ENCODE results near the gene SNAPC5.

SNAPC5 gene

GRCh38 chr15:66452971-66453580 lies 44.5 kb downstream of the SNAPC5 start:
- no peaks in the 10 kb centered on the region for H3K27me3 ChIP-seq (ENCODE audit: low read depth, low read length)
- H3K4me3 ChIP-seq (ENCODE audit: low read depth in 1 of 2, low read length in 2 of 2) = no peak overlapping the region
- no peaks in the 10 kb centered on the region for H3K4me1 ChIP-seq (ENCODE audit: control insufficient read depth in 1 of 2, insufficient read depth in 2 of 2, low read length in 2 of 2)
- H3K27ac ChIP-seq (ENCODE audit: low read length) = no peak overlapping the region
- peaks cover 0 to 4% of the 10 kb centered on the region in 2 donors for H3K36me3 ChIP-seq (ENCODE audit: control insufficient read depth in 1 of 2, insufficient read depth in 2 of 2, low read length in 2 of 2)
- no peaks in the 10 kb centered on the region for H3K9me3 ChIP-seq (ENCODE audit: control insufficient read depth in 1 of 2, low read length in 2 of 2)

DNA sequence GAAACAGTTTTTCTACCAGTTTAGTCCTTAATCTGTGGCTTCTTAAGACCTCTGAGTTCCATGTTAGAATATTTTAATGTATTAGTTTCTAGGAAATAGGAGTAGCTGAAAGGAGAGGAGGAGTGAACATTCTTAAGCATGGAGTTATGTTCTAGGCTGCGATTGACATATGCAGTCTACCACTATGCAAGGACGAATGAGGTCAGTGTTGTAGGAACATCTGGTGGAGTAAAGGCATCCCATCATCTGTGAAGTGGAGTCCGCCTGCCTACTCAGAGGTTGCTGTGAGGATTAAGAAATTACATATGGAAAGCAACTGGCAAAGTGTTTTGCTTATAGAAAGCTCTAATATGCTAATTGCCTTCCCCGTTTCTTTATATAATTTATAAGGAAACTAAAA lies 45.1 kb downstream of the SNAPC5 start:
- Histone ChIP-seq H3K36me3 (ENCODE audit: control insufficient read depth in 1 of 2, insufficient read depth in 2 of 2, low read length in 2 of 2) (peaks cover 0 to 4% of the 10 kb centered on the region in 2 donors), H3K4me1 (ENCODE audit: control insufficient read depth in 1 of 2, insufficient read depth in 2 of 2, low read length in 2 of 2) (no peaks in the 10 kb centered on the region), H3K4me3 (ENCODE audit: low read depth in 1 of 2, low read length in 2 of 2) (no peak overlapping the region), H3K27me3 (ENCODE audit: low read depth, low read length) (no peaks in the 10 kb centered on the region), H3K9me3 (ENCODE audit: control insufficient read depth in 1 of 2, low read length in 2 of 2) (no peaks in the 10 kb centered on the region), H3K27ac (ENCODE audit: low read length) (no peak overlapping the region)
